ENCODE measurements around the gene PAGR1. TPM values are rescaled to one million over a fixed set of nuclear protein-coding genes. Genes with fewer than 3 reads are reported as not detected.

PAGR1 gene
- total and polyA plus RNA-seq, 2 of the 13 experiments (the other 11 are each of a cell fraction or from before 2014, with no cell fraction given), result 9.8 to 66.4 TPM

DNA sequence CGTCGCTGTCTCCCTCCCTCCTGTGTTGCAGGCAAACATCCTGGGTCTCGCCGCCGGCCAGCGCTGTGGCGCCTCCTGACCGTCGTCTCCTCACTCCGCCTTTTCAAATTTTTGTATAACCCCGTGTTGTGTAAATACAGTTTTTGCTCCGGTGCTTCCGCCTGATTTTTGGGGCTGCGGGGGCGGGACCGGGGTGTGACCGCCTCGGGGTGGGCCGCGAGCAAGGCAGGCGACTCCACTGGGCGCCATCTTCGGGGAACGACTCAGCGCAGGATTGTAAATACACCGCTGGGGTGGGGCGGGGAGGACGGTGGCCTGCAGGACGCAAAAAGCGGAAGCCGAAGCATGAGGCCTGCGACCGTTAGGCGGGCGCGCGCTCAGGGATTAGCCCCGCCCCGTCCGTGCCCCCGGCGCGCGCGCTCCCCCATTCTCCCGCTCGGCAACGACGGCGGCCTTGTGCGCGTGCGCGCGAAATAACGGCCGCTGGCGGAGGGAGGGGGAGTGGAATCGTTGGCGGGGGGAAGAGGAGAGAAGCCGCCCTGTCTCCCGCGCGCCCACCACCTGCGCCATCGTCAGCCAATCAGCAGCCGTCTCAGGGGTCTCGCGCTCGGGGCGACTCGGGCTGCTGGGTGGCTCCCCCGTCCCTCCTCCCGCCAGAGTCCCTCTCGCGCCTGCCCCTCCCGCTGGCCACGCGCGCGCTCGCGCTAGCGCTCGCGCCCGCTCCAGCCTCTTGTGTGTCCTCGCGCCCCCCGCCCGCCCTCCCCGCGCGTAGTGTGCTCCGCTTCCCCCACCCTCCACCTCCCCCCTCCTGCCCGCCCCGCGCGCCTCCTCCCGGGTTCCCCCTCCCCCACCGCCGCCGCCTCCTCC is 10.5 kb upstream of the PAGR1 start (continued):
- no peak for TF ChIP-seq ZNF598 (CRISPR knock-in tag; IDR thresholded peaks at IDR 0.05; ENCODE audit: borderline replicate concordance)
- TF ChIP-seq, protein P1, sequence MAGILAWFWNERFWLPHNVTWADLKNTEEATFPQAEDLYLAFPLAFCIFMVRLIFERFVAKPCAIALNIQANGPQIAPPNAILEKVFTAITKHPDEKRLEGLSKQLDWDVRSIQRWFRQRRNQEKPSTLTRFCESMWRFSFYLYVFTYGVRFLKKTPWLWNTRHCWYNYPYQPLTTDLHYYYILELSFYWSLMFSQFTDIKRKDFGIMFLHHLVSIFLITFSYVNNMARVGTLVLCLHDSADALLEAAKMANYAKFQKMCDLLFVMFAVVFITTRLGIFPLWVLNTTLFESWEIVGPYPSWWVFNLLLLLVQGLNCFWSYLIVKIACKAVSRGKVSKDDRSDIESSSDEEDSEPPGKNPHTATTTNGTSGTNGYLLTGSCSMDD (CRISPR knock-in tag; IDR thresholded peaks at IDR 0.05), result no peak
- TF ChIP-seq, protein P2, sequence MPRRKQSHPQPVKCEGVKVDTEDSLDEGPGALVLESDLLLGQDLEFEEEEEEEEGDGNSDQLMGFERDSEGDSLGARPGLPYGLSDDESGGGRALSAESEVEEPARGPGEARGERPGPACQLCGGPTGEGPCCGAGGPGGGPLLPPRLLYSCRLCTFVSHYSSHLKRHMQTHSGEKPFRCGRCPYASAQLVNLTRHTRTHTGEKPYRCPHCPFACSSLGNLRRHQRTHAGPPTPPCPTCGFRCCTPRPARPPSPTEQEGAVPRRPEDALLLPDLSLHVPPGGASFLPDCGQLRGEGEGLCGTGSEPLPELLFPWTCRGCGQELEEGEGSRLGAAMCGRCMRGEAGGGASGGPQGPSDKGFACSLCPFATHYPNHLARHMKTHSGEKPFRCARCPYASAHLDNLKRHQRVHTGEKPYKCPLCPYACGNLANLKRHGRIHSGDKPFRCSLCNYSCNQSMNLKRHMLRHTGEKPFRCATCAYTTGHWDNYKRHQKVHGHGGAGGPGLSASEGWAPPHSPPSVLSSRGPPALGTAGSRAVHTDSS (CRISPR knock-in tag; conservative IDR thresholded peaks at IDR 0.05), result no peak
- TF ChIP-seq, protein P3, sequence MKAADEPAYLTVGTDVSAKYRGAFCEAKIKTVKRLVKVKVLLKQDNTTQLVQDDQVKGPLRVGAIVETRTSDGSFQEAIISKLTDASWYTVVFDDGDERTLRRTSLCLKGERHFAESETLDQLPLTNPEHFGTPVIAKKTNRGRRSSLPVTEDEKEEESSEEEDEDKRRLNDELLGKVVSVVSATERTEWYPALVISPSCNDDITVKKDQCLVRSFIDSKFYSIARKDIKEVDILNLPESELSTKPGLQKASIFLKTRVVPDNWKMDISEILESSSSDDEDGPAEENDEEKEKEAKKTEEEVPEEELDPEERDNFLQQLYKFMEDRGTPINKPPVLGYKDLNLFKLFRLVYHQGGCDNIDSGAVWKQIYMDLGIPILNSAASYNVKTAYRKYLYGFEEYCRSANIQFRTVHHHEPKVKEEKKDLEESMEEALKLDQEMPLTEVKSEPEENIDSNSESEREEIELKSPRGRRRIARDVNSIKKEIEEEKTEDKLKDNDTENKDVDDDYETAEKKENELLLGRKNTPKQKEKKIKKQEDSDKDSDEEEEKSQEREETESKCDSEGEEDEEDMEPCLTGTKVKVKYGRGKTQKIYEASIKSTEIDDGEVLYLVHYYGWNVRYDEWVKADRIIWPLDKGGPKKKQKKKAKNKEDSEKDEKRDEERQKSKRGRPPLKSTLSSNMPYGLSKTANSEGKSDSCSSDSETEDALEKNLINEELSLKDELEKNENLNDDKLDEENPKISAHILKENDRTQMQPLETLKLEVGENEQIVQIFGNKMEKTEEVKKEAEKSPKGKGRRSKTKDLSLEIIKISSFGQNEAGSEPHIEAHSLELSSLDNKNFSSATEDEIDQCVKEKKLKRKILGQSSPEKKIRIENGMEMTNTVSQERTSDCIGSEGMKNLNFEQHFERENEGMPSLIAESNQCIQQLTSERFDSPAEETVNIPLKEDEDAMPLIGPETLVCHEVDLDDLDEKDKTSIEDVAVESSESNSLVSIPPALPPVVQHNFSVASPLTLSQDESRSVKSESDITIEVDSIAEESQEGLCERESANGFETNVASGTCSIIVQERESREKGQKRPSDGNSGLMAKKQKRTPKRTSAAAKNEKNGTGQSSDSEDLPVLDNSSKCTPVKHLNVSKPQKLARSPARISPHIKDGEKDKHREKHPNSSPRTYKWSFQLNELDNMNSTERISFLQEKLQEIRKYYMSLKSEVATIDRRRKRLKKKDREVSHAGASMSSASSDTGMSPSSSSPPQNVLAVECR (CRISPR knock-in tag; IDR thresholded peaks at IDR 0.05; ENCODE audit: borderline replicate concordance), result peak; percentile 96; the same call in 1 of the 2 replicates
- TF ChIP-seq, protein P4, sequence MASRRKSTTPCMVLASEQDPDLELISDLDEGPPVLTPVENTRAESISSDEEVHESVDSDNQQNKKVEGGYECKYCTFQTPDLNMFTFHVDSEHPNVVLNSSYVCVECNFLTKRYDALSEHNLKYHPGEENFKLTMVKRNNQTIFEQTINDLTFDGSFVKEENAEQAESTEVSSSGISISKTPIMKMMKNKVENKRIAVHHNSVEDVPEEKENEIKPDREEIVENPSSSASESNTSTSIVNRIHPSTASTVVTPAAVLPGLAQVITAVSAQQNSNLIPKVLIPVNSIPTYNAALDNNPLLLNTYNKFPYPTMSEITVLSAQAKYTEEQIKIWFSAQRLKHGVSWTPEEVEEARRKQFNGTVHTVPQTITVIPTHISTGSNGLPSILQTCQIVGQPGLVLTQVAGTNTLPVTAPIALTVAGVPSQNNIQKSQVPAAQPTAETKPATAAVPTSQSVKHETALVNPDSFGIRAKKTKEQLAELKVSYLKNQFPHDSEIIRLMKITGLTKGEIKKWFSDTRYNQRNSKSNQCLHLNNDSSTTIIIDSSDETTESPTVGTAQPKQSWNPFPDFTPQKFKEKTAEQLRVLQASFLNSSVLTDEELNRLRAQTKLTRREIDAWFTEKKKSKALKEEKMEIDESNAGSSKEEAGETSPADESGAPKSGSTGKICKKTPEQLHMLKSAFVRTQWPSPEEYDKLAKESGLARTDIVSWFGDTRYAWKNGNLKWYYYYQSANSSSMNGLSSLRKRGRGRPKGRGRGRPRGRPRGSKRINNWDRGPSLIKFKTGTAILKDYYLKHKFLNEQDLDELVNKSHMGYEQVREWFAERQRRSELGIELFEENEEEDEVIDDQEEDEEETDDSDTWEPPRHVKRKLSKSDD (CRISPR knock-in tag; IDR thresholded peaks at IDR 0.05; ENCODE audit: low read depth), result peak; percentile 96
- peak; percentile 96 for TF ChIP-seq ARNT2 (CRISPR knock-in tag; IDR thresholded peaks at IDR 0.05; ENCODE audit: low read depth)
- peak; percentile 69 for TF ChIP-seq BCL6 (CRISPR knock-in tag; IDR thresholded peaks at IDR 0.05)
- peak; percentile 83; the same call in 1 of the 2 replicates for TF ChIP-seq ZNF230 (CRISPR knock-in tag; IDR thresholded peaks at IDR 0.05)
- TF ChIP-seq ZBTB38 (CRISPR knock-in tag; IDR thresholded peaks at IDR 0.05), result peak; percentile 93
- no peak for TF ChIP-seq TCF7L2 (IDR thresholded peaks at IDR 0.05; ENCODE audit: low read depth, low read length)
- TF ChIP-seq ZNF570 (CRISPR knock-in tag; IDR thresholded peaks at IDR 0.05; ENCODE audit: borderline replicate concordance), result peak; percentile 71; the same call in 1 of the 2 replicates
- TF ChIP-seq ZNF660 (CRISPR knock-in tag; IDR thresholded peaks at IDR 0.05; ENCODE audit: borderline replicate concordance, low read depth), result no peak
- peak; percentile 97 for TF ChIP-seq KAT8 (CRISPR knock-in tag; IDR thresholded peaks at IDR 0.05)
- TF ChIP-seq, protein P5, sequence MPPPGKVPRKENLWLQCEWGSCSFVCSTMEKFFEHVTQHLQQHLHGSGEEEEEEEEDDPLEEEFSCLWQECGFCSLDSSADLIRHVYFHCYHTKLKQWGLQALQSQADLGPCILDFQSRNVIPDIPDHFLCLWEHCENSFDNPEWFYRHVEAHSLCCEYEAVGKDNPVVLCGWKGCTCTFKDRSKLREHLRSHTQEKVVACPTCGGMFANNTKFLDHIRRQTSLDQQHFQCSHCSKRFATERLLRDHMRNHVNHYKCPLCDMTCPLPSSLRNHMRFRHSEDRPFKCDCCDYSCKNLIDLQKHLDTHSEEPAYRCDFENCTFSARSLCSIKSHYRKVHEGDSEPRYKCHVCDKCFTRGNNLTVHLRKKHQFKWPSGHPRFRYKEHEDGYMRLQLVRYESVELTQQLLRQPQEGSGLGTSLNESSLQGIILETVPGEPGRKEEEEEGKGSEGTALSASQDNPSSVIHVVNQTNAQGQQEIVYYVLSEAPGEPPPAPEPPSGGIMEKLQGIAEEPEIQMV (CRISPR knock-in tag; IDR thresholded peaks at IDR 0.05; ENCODE audit: low read depth), result peak; percentile 87; the same call in 1 of the 2 replicates
- TF ChIP-seq ZNF530 (CRISPR knock-in tag; IDR thresholded peaks at IDR 0.05; ENCODE audit: low read depth), result no peak
- TF ChIP-seq ZNF768 (CRISPR knock-in tag; IDR thresholded peaks at IDR 0.05), result peak; percentile 78
- TF ChIP-seq NR2F2 (IDR thresholded peaks at IDR 0.05; ENCODE audit: borderline replicate concordance, low read depth), result peak; percentile 58; the same call in 1 of the 2 replicates

All from HepG2 (cell line).